H1 (cell line): ENCODE data around the gene ADTRP. TPM values are rescaled to one million over a fixed set of nuclear protein-coding genes. Genes with fewer than 3 reads are reported as not detected.

Experiments used
- CTCF ChIA-PET: fragments of 300-600 bp; sonication (Branson Sonifier 250); formaldehyde crosslinking; loops from one replicate; lab custom pipeline; 2021; ENCODE audit not compliant: partially characterized antibody; lab: Charles Lee
- POLR2A ChIA-PET: fragments of 300-600 bp; sonication (Branson Sonifier 250); formaldehyde crosslinking; loops from one replicate; lab custom pipeline; 2021; ENCODE audit warnings: inconsistent platforms; ENCODE audit not compliant: partially characterized antibody; lab: Charles Lee
- DNase-seq, 2 experiments: peaks; one replicate each; pipeline versions ENCODE4 v3.0.0 to v3.0.0-alpha.2; 2010 to 2022; ENCODE audit warnings: low spot score in 2 of 2, low read depth in 1 of 2, mixed read lengths in 1 of 2
- FAIRE-seq: peaks from 2 replicates; lab custom pipeline; 2011; peaks lifted over from hg19 to GRCh38; lab: Jason Lieb, UNC
- H2AFZ ChIP-seq: 2 replicates; pipeline ENCODE4 v1.8.1; 2012; ENCODE audit warnings: low read length, inconsistent platforms
- H2AK5ac ChIP-seq: 2 replicates; pipeline ENCODE4 v1.6.1; 2013; ENCODE audit warnings: low read depth, low read length
- H2BK120ac ChIP-seq: replicated peaks from 2 replicates; pipeline ENCODE3; 2013; ENCODE audit warnings: low read depth, low read length, inconsistent platforms
- H2BK12ac ChIP-seq: 2 replicates; pipeline ENCODE4 v1.6.1; 2013; ENCODE audit warnings: low read depth, low read length
- H2BK15ac ChIP-seq: 2 replicates; pipeline ENCODE4 v1.6.1; 2013; ENCODE audit warnings: low read length
- H2BK20ac ChIP-seq: 2 replicates; pipeline ENCODE4 v1.6.1; 2013; ENCODE audit warnings: low read length
- H2BK5ac ChIP-seq: 2 replicates; pipeline ENCODE4 v1.6.1; 2013; ENCODE audit warnings: low read depth, low read length
- H3K14ac ChIP-seq: 2 replicates; pipeline ENCODE4 v1.6.1; 2013; ENCODE audit warnings: inconsistent platforms; ENCODE audit not compliant: insufficient read length
- H3K18ac ChIP-seq: 2 replicates; pipeline ENCODE4 v1.6.1; 2013; ENCODE audit warnings: low read length; ENCODE audit errors: extremely low read depth
- H3K23ac ChIP-seq: 2 replicates; pipeline ENCODE4 v1.6.1; 2013; ENCODE audit warnings: inconsistent platforms; ENCODE audit not compliant: insufficient read length
- H3K23me2 ChIP-seq: 2 replicates; pipeline ENCODE4 v1.6.1; 2013; ENCODE audit warnings: low read depth, low read length
- H3K27ac ChIP-seq: 2 replicates; pipeline ENCODE4 v1.6.1; 2011; ENCODE audit warnings: low read depth, low read length, inconsistent platforms
- H3K27me3 ChIP-seq, 4 experiments: replicated peaks in 1 of 4; 1 replicate in 1 of 4; 2 replicates in 3 of 4; pipeline versions ENCODE4 v1.6.1 to v1.8.1; 2011 to 2013; ENCODE audit warnings: low read length in 3 of 4, mild to moderate bottlenecking in 3 of 4, inconsistent platforms in 2 of 4, mixed read lengths in 2 of 4, moderate library complexity in 1 of 4; ENCODE audit not compliant: control insufficient read depth in 3 of 4, insufficient read depth in 3 of 4; ENCODE audit errors: extremely low read depth in 1 of 4
- H3K36me3 ChIP-seq, 4 experiments: 2 replicates each; pipeline versions ENCODE4 v1.6.1 to v1.8.1; 2011 to 2013; ENCODE audit warnings: mild to moderate bottlenecking in 4 of 4, low read length in 3 of 4, moderate library complexity in 2 of 4, control low read depth in 1 of 4, inconsistent platforms in 1 of 4; ENCODE audit not compliant: insufficient read depth in 4 of 4, control insufficient read depth in 2 of 4
- H3K4ac ChIP-seq: replicated peaks from 2 replicates; pipeline ENCODE3; 2013; ENCODE audit warnings: low read length, low read depth, mixed read lengths, inconsistent platforms; ENCODE audit not compliant: insufficient read length
- H3K4me1 ChIP-seq, 4 experiments: replicated peaks in 1 of 4; 1 replicate in 1 of 4; 2 replicates in 3 of 4; pipeline versions ENCODE4 v1.6.1 to v1.8.1; 2011 to 2013; ENCODE audit warnings: low read length in 3 of 4, inconsistent platforms in 2 of 4, mixed read lengths in 1 of 4; ENCODE audit not compliant: insufficient read depth in 4 of 4, control insufficient read depth in 3 of 4
- H3K4me2 ChIP-seq, 2 experiments: 2 replicates each; pipeline versions ENCODE4 v1.6.1 to v1.8.1; 2011 to 2013; ENCODE audit warnings: low read depth in 2 of 2, low read length in 2 of 2, control low read depth in 1 of 2, inconsistent platforms in 1 of 2, mild to moderate bottlenecking in 1 of 2; ENCODE audit not compliant: insufficient read depth in 1 of 2
- H3K4me3 ChIP-seq, 4 experiments: fragments of 200-600, 300-600 bp in 1 of 4; sonication (generic), shearing (Covaris generic), sonication (Bioruptor Twin) in 1 of 4; 2 replicates each; pipeline versions ENCODE4 v1.5.1 to v1.8.1; 2011 to 2016; ENCODE audit warnings: low read length in 4 of 4, low read depth in 3 of 4, control low read depth in 2 of 4, inconsistent platforms in 2 of 4, mild to moderate bottlenecking in 2 of 4, mixed read lengths in 1 of 4, moderate library complexity in 1 of 4; ENCODE audit not compliant: insufficient read depth in 2 of 4; ENCODE audit errors: extremely low read depth in 1 of 4
- H3K56ac ChIP-seq: replicated peaks from 2 replicates; pipeline ENCODE3; 2013; ENCODE audit warnings: low read depth, mild to moderate bottlenecking, mixed read lengths, low read length, inconsistent platforms; ENCODE audit not compliant: insufficient read length
- H3K79me1 ChIP-seq: 2 replicates; pipeline ENCODE4 v1.6.1; 2013; ENCODE audit warnings: low read depth, low read length, control low read depth
- H3K79me2 ChIP-seq, 2 experiments: 2 replicates each; pipeline versions ENCODE4 v1.6.1 to v1.8.1; 2012 to 2013; ENCODE audit warnings: low read length in 2 of 2, mild to moderate bottlenecking in 2 of 2, inconsistent platforms in 1 of 2; ENCODE audit not compliant: insufficient read depth in 2 of 2, control insufficient read depth in 1 of 2
- H3K9ac ChIP-seq, 4 experiments: replicated peaks in 1 of 4; 1 replicate in 1 of 4; 2 replicates in 3 of 4; pipeline versions ENCODE4 v1.6.1 to v1.8.1; 2011 to 2013; ENCODE audit warnings: low read depth in 3 of 4, low read length in 3 of 4, control low read depth in 2 of 4, mild to moderate bottlenecking in 2 of 4, moderate library complexity in 2 of 4, inconsistent platforms in 1 of 4; ENCODE audit errors: extremely low read depth in 1 of 4
- H3K9me3 ChIP-seq, 2 experiments: 2 replicates each; pipeline versions ENCODE4 v1.6.1 to v1.8.1; 2012 to 2013; ENCODE audit warnings: mild to moderate bottlenecking in 2 of 2, moderate library complexity in 2 of 2, control low read depth in 1 of 2, inconsistent platforms in 1 of 2, low read depth in 1 of 2, low read length in 1 of 2, mixed read lengths in 1 of 2; ENCODE audit not compliant: insufficient read depth in 2 of 2
- H4K20me1 ChIP-seq, 2 experiments: replicated peaks in 1 of 2; 2 replicates each; pipeline versions ENCODE3 to v1.8.1; 2011 to 2013; ENCODE audit warnings: inconsistent platforms in 2 of 2, low read length in 2 of 2, mild to moderate bottlenecking in 1 of 2; ENCODE audit not compliant: insufficient read depth in 2 of 2, control insufficient read depth in 1 of 2
- H4K5ac ChIP-seq: 2 replicates; pipeline ENCODE4 v1.6.1; 2013; ENCODE audit warnings: low read length, low read depth, mixed read lengths, inconsistent platforms; ENCODE audit not compliant: insufficient read length
- H4K8ac ChIP-seq: 2 replicates; pipeline ENCODE4 v1.8.0; 2013; ENCODE audit warnings: mild to moderate bottlenecking, moderate library complexity, low read length, inconsistent platforms; ENCODE audit not compliant: insufficient read depth; ENCODE audit errors: extremely low read depth
- H4K91ac ChIP-seq: replicated peaks from 2 replicates; pipeline ENCODE3; 2013; ENCODE audit warnings: low read length, mixed read lengths, inconsistent platforms; ENCODE audit not compliant: insufficient read length
- ASH2L ChIP-seq: fragments of 200-600, 300-600 bp; sonication (generic); IDR thresholded peaks from one replicate; pipeline ENCODE4 v1.7.1; 2017; ENCODE audit warnings: low read length
- ATF3 ChIP-seq: IDR thresholded peaks from 2 replicates; pipeline ENCODE4 v1.6.1; 2011; ENCODE audit warnings: low read depth, mild to moderate bottlenecking, low read length; ENCODE audit not compliant: insufficient read depth
- CBX5 ChIP-seq: fragments of 300-800, 300-1000 bp; sonication (generic); IDR thresholded peaks from 2 replicates; pipeline ENCODE4 v1.7.1; 2016; ENCODE audit warnings: antibody characterized with exemption, low read length, low read depth
- CBX8 ChIP-seq: fragments of 300-800, 300-1000 bp; sonication (generic); IDR thresholded peaks from 2 replicates; pipeline ENCODE4 v1.7.1; 2016; ENCODE audit warnings: low read depth, low read length, borderline replicate concordance
- CREB1 ChIP-seq: IDR thresholded peaks from 2 replicates; pipeline ENCODE4 v1.6.1; 2012; ENCODE audit warnings: inconsistent platforms
- FOSL1 ChIP-seq: IDR thresholded peaks from 2 replicates; pipeline ENCODE4 v1.6.1; 2011; ENCODE audit warnings: mild to moderate bottlenecking, low read depth, low read length, moderate library complexity; ENCODE audit not compliant: insufficient read depth
- HDAC6 ChIP-seq: IDR thresholded peaks from one replicate; pipeline ENCODE4 v1.7.1; 2012; ENCODE audit warnings: low read depth, mild to moderate bottlenecking, inconsistent platforms, low read length, moderate library complexity
- JUND ChIP-seq: IDR thresholded peaks from 2 replicates; pipeline ENCODE4 v1.6.1; 2011; ENCODE audit warnings: mild to moderate bottlenecking, improper control_type of control experiment, low read length
- KDM1A ChIP-seq: fragments of 200-600, 300-600 bp; sonication (generic); IDR thresholded peaks from 2 replicates; pipeline ENCODE4 v1.7.1; 2016; ENCODE audit warnings: mild to moderate bottlenecking, low read length, borderline replicate concordance
- KDM4A ChIP-seq: IDR thresholded peaks from one replicate; pipeline ENCODE4 v1.7.1; 2012; ENCODE audit warnings: low read depth, mild to moderate bottlenecking, moderate library complexity, low read length, inconsistent platforms; ENCODE audit not compliant: severe bottlenecking
- RXRA ChIP-seq: IDR thresholded peaks from 2 replicates; pipeline ENCODE4 v1.6.1; 2011; ENCODE audit warnings: low read depth, mild to moderate bottlenecking, low read length, moderate library complexity; ENCODE audit not compliant: insufficient read depth
- SAP30 ChIP-seq: fragments of 300-600 bp; sonication (generic); IDR thresholded peaks from 2 replicates; pipeline ENCODE4 v1.7.1; 2012; ENCODE audit warnings: low read length, moderate library complexity, mild to moderate bottlenecking, inconsistent platforms; ENCODE audit not compliant: insufficient read depth, insufficient replicate concordance
- SIN3A ChIP-seq, 2 experiments: IDR thresholded peaks in 1 of 2; conservative IDR thresholded peaks in 1 of 2; 2 replicates each; pipeline ENCODE4 v1.6.1; 2011 to 2012; ENCODE audit warnings: low read length in 2 of 2, improper control_type of control experiment in 1 of 2, low read depth in 1 of 2, mild to moderate bottlenecking in 1 of 2
- SP1 ChIP-seq: IDR thresholded peaks from 2 replicates; pipeline ENCODE4 v1.6.1; 2011; ENCODE audit warnings: low read depth, low read length
- WGBS, 2 experiments: shearing (Covaris generic) in 1 of 2; methylation state at CpG; one replicate each; pipeline versions ENCODE4 v1.1.6 to v1.1.7; 2013 to 2015; ENCODE audit warnings: low lambda C conversion rate in 2 of 2, mixed read lengths in 2 of 2, inconsistent platforms in 1 of 2, low coverage in 1 of 2, missing lambda C conversion rate in 1 of 2; ENCODE audit not compliant: insufficient replicate concordance in 2 of 2, insufficient coverage in 1 of 2, insufficient read length in 1 of 2; ENCODE audit errors: extremely low coverage in 1 of 2, missing lambda C conversion rate in 1 of 2; 5-methylcytosine and 5-hydroxymethylcytosine counted together
- polyA plus RNA-seq, 7 experiments: library from polyadenylated mRNA; depleted of rRNA in 3 of 7; stranded (reverse) in 5 of 7; unstranded in 2 of 7; fragments of >200 nt in 5 of 7; fragments of 200-250 nt in 2 of 7; gene quantifications; 1 replicate in 5 of 7; 2 replicates in 1 of 7; 4 replicates in 1 of 7; pipeline versions ENCODE4 v1.2.1 to v1.2.3, GENCODE V29; 2011 to 2013; ENCODE audit warnings: missing spikeins in 2 of 7, mixed read lengths in 2 of 7
- total RNA-seq: library from RNA; stranded (reverse); fragmentation: NEBNext Ultra II Directional; extraction: Animal tissue kit (Norgen Biotek cat#: 25700); gene quantifications from 2 replicates; pipeline ENCODE4 v1.2.1, GENCODE V29; 2021

ADTRP gene
- total and polyA plus RNA-seq, 2 of the 8 experiments (the other 6 are each of a cell fraction or from before 2014, with no cell fraction given) = 0.08 to 0.45 TPM

- H2BK20ac ChIP-seq = no peak overlapping the region
- H2AK5ac ChIP-seq = no peak overlapping the region
- H3K36me3 ChIP-seq = no peaks in the 10 kb centered on the region
- ChIA-PET CTCF (interaction anchor here (0.7 to 1.1 kb wide), 4 partner anchors 18 to 128 kb away, joined by 3 to 4 read pairs (median 3); no protein-coding TSS in a partner anchor), POLR2A (no interaction called here)
- H2BK12ac ChIP-seq = no peak overlapping the region
- no peaks in the 10 kb centered on the region for H3K79me1 ChIP-seq
- no peak for FAIRE-seq
- no peak for DNase-seq
- no peak overlapping the region for H3K27ac ChIP-seq
- no peaks in the 10 kb centered on the region for H3K27me3 ChIP-seq
- no peak overlapping the region for H3K4me2 ChIP-seq
- H3K9ac ChIP-seq = no peak overlapping the region
- no peak overlapping the region for H2BK120ac ChIP-seq
- H4K8ac ChIP-seq = no peak overlapping the region
- H3K23me2 ChIP-seq = no peaks in the 10 kb centered on the region
- H3K4me3 ChIP-seq = no peak overlapping the region
- peaks cover 0 to 11% (median 6%) of the 10 kb centered on the region in 4 experiments; a peak in 5 of 7 replicates for H3K4me1 ChIP-seq
- no peak overlapping the region for H3K23ac ChIP-seq
- H3K56ac ChIP-seq = no peak overlapping the region
- H4K91ac ChIP-seq = no peak overlapping the region
- H2BK5ac ChIP-seq = no peak overlapping the region
- no peak overlapping the region for H3K4ac ChIP-seq
- no peak overlapping the region for H2AFZ ChIP-seq
- no peak overlapping the region for H4K5ac ChIP-seq
- no peaks in the 10 kb centered on the region for H3K79me2 ChIP-seq
- no peaks in the 10 kb centered on the region for H4K20me1 ChIP-seq
- H3K14ac ChIP-seq = no peak overlapping the region
- no peak overlapping the region for H2BK15ac ChIP-seq
- no peak overlapping the region for H3K18ac ChIP-seq
- no peaks in the 10 kb centered on the region for H3K9me3 ChIP-seq
- WGBS, 2 experiments = 90% methylated on average over 8 of the region's 8 CpGs; no CpG with 5 or more reads in 1 of the 2 experiments
- no peak for TF ChIP-seq KDM4A
- no peak for TF ChIP-seq ASH2L
- TF ChIP-seq ATF3 = no peak
- no peak for TF ChIP-seq KDM1A
- TF ChIP-seq HDAC6 = no peak
- no peak for TF ChIP-seq SP1
- TF ChIP-seq SAP30 = no peak
- no peak for TF ChIP-seq RXRA
- TF ChIP-seq CBX5 = no peak
- TF ChIP-seq JUND = no peak
- no peak for TF ChIP-seq CBX8
- no peak for TF ChIP-seq CREB1
- no peak for TF ChIP-seq FOSL1
- TF ChIP-seq SIN3A (conservative IDR thresholded peaks at IDR 0.05 in 1 of 2, IDR thresholded peaks at IDR 0.05 in 1 of 2; ENCODE audit: low read depth in 1 of 2, low read length in 2 of 2) = no peak
These were observed 29.5 kb upstream of the ADTRP start for GRCh38 chr6:11808054-11808453.
